GM19397 (cell line): ENCODE measurements around the gene TET1.
"Not testable (repeated sequence)": the region's sequence is repeated elsewhere in the genome, so short reads cannot be mapped to it uniquely, and the experiment has no call there.

Source experiments
- ATAC-seq: cut with Tn5 transposase; IDR thresholded peaks from one replicate; pipeline ENCODE4 v1.9.1; 2021; ENCODE audit warnings: mild to moderate bottlenecking, moderate library complexity; ENCODE audit not compliant: unreplicated experiment

TET1 gene

GRCh38 chr10:68604441-68604840, 44.3 kb downstream of the TET1 start:
- no peak for ATAC-seq

- ATAC-seq = no peak
Measured at GRCh38 chr10:68606918-68607317, 46.8 kb downstream of the TET1 start.

- ATAC-seq = not testable (repeated sequence)
Measured at GRCh38 chr10:68610023-68610422, 49.9 kb downstream of the TET1 start.

- no peak for ATAC-seq
Measured at GRCh38 chr10:68611227-68611626, 51.1 kb downstream of the TET1 start.

GRCh38 chr10:68613974-68614373, 53.8 kb downstream of the TET1 start:
- not testable (repeated sequence) for ATAC-seq

- not testable (repeated sequence) for ATAC-seq
Measured at GRCh38 chr10:68617691-68618090, 57.6 kb downstream of the TET1 start.

GRCh38 chr10:68618234-68618633, 58.1 kb downstream of the TET1 start:
- ATAC-seq = no peak

- ATAC-seq = no peak
Measured at GRCh38 chr10:68619595-68619994, 59.5 kb downstream of the TET1 start.

GRCh38 chr10:68625316-68625921, 65.3 kb downstream of the TET1 start:
- no peak for ATAC-seq

- ATAC-seq = no peak
Measured at GRCh38 chr10:68628576-68629127, 68.5 kb downstream of the TET1 start.

- not testable (repeated sequence) for ATAC-seq
Measured at GRCh38 chr10:68632271-68632560, 72.1 kb downstream of the TET1 start.

- no peak for ATAC-seq
Measured at GRCh38 chr10:68633281-68633680, 73.1 kb downstream of the TET1 start.

- ATAC-seq = no peak
Measured at GRCh38 chr10:68633816-68634466, 73.8 kb downstream of the TET1 start.

- ATAC-seq = no peak
Measured at GRCh38 chr10:68636335-68636734, 76.2 kb downstream of the TET1 start.

- not testable (repeated sequence) for ATAC-seq
Measured at GRCh38 chr10:68643550-68643949, 83.4 kb downstream of the TET1 start.

- ATAC-seq = no peak
Measured at GRCh38 chr10:68647672-68648341, 87.7 kb downstream of the TET1 start.

- no peak for ATAC-seq
Measured at GRCh38 chr10:68655620-68656126, 95.5 kb downstream of the TET1 start.

GRCh38 chr10:68665841-68666240, 105.7 kb downstream of the TET1 start:
- ATAC-seq = no peak

GRCh38 chr10:68666280-68666760, 106.2 kb downstream of the TET1 start:
- no peak for ATAC-seq

GRCh38 chr10:68668231-68668630, 108.1 kb downstream of the TET1 start:
- ATAC-seq = no peak

GRCh38 chr10:68668972-68669371, 108.8 kb downstream of the TET1 start:
- ATAC-seq = no peak

GRCh38 chr10:68684413-68684812, 124.3 kb downstream of the TET1 start:
- no peak for ATAC-seq
